GM21619 (cell line): Measurements from ENCODE around the gene ADARB1.

Source experiments
- ATAC-seq: cut with Tn5 transposase; IDR thresholded peaks from one replicate; pipeline ENCODE4 v1.9.1; 2021; ENCODE audit not compliant: unreplicated experiment

The ADARB1 gene

GRCh38 chr21:45190013-45190412, 115.6 kb downstream of the ADARB1 start:
- ATAC-seq = no peak

GRCh38 chr21:45192332-45192731, 118.0 kb downstream of the ADARB1 start:
- no peak for ATAC-seq

- ATAC-seq = no peak
These were observed 122.2 kb downstream of the ADARB1 start for GRCh38 chr21:45196620-45197019.

DNA sequence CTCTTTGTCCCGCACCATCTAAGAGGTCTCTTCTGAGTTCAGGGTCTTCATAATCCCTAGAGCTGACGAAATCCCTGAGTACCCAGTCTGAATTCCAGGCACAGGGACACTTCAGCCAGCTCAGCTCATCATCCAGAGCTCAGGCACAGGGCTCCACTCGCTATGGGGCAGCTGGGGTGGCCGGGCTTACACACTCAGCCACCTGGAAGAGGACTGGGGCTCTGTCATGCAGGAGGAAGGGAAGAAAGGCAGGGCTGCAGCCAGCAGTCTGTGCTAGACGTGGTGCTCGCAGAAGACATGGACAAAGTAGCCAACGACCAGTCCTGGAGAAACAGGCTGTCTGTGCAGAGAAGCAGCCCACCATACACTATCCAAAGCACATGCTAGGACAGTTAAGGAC, 124.8 kb downstream of the ADARB1 start:
- no peak for ATAC-seq

- ATAC-seq = no peak
These were observed 125.7 kb downstream of the ADARB1 start for GRCh38 chr21:45200031-45200430.

- no peak for ATAC-seq
These were observed 126.4 kb downstream of the ADARB1 start for GRCh38 chr21:45200581-45201296.

DNA sequence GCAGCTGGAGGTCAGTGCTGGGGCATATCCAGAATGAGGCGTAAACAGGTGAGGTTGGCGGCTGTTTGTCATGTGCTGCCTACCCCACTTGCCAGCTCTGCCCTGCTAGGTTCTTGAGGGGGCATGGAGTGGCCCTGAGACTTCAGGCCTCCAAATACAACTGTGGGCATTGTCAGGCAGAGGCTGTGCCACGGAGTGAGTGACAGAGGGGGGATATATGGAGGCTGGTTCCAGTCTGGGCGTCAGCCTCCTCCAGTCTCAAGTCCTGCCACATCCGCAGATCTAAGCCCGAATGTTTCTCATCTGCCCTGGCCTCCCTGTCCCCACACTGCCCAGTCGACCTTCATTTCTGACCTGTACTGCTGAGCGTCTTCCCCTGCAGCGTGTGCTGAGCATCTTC, 128.0 kb downstream of the ADARB1 start:
- no peak for ATAC-seq

DNA sequence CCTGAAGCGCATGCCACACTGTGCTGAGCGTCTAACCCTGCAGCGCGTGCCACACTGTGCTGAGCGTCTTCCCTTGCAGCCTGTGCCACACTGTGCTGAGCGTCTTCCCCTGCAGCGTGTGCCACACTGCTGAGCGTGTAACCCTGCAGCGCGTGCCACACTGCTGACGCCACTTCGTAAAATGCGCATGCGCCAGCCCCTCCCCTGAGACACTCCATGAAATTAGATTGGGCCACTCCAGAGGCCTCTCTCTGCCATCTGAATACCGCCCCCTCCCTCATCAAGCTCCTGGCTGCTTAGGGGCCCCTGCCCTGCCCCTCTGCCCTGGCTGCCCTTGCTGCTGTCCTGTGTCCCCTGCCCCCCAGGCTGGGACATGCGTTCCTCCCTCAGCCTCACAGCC, 128.5 kb downstream of the ADARB1 start:
- no peak for ATAC-seq

DNA sequence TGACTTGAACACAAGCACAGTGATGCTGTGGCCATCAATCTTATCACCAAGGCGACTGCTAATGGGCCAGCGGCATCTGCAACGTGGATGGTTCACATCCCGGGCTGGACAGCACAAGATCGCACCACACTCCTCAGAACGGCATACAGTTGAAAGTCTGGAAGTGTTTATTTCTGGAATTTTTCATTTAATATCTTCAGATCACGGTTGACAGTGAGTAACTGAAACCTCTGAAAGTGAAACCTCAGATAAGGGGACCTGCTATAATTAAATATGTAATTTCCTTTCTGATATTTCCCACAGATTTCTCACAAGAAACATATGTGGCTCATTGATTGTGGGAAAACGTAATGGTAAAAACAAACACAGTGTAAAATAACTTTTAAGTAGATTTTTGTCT, 129.6 kb downstream of the ADARB1 start:
- ATAC-seq = no peak

GRCh38 chr21:45204395-45204794, 130.0 kb downstream of the ADARB1 start:
- no peak for ATAC-seq

- ATAC-seq = no peak
These were observed 133.7 kb downstream of the ADARB1 start for GRCh38 chr21:45207839-45208626.

- ATAC-seq = no peak
These were observed 134.2 kb downstream of the ADARB1 start for GRCh38 chr21:45208627-45208951.

DNA sequence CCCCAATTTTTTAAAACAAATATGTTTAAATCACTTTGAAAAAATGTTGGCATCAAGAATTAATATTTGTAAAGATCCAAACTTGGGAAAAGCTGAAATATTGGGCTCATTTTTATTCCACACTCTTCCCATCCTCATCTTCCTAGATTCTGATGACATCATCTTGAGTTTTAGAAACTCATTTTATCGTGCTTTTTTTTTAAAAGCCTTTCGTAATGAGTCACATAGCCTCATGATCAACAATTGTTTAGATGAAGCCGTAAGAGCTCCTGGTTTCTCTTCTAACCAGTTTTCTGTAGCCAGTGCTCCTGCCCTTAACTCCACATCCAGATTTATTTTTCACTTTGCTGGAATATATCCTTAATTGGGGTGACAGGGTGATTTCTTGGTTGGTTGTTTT, 134.7 kb downstream of the ADARB1 start:
- no peak for ATAC-seq

DNA sequence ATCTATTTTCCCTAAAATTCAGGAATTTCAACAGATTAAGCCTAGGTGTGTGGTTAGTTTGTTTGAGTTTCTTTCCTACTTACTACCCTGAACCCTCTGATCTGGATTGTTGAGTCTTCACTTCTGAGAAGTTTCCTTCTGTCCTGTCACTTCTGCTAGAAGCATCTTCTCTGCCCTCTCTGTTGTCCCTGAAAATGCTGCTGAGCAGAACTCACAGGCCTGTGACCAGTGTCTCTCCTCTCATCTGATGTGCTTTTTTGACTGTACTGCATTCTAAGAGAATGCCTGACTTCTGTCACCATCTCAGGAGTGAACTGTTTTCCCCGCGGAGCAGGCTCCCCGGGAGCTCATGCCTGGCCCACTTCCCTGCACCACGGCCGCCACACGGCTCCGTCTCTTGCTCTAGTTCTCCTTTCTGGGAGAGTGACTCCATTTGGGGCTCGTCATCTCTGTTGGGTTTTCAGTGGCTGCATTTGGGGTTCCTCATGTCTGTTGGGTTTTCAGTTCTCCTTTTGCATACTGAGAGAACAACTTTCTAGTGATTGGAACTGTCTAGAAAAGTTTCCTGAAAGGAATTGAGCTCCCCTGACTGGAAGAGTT, 135.4 kb downstream of the ADARB1 start:
- ATAC-seq = no peak

DNA sequence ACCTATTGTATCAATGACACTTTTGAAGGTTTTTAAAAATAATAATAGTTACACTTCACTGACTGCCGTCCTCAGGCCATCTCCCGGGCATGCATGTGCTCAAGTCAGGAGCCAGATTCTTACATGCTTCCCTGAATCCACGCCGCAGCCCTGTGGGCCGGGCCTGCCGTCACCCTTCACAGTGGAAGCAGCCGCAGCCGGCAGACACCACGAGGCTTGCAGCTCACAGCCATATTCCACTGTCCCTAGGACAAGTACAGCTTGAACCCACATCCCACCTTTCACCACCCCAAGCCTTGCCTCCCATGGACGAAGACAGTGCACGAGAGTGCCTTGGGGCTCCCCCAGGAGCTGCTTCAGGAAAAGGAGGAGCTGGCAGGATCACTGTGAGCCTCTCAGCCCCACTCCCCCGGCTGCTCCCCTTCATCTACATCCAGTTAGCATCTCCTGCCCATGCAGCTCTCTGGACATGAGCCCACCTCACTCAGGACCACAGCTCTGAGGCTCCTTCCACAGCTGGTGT, 136.1 kb downstream of the ADARB1 start:
- ATAC-seq = no peak

- no peak for ATAC-seq
These were observed 137.3 kb downstream of the ADARB1 start for GRCh38 chr21:45211661-45212060.

GRCh38 chr21:45213392-45213791, 139.0 kb downstream of the ADARB1 start:
- ATAC-seq = no peak

DNA sequence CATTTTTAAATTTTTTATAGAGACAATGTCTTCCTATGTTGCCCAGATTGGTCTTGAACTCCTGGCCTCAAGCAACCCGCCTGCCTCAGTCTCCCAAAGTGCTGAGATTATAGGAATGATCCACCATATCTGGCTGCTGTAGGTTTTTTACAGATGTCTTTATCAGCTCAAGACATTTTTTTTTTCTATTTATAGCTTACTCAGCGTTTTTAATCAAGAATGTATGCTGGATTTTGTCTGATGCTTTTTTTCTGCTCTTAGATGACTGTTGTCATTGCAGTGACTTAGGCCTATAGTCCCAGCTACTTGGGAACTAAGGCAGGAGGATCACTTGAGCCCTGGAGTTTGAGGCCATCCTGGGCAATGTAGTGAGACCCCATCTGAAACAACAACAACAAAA, 140.8 kb downstream of the ADARB1 start:
- no peak for ATAC-seq

- no peak for ATAC-seq
These were observed 142.6 kb downstream of the ADARB1 start for GRCh38 chr21:45217010-45217409.

DNA sequence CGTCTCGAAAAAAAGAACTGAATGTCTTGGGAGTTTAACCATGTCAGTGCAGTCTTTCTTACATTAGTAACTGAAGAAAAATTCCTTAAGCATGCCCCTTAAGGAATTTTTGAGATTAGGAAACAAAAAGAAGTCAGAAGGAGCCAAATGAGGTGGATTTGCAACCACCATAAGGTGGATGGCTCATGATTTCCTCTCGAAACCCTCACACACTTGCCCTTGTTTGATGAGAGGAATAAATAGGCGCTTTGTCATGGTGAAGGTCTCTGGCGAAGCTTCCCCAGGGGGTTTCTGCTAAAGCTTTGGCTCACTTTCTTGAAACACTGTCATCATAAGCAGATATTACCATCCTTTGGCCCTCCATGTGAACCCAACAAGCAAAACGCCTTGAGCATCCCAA, 145.1 kb downstream of the ADARB1 start:
- ATAC-seq = no peak

GRCh38 chr21:45220071-45220481, 145.7 kb downstream of the ADARB1 start:
- ATAC-seq = no peak
